Neuronal stem cell (in vitro differentiated cells): ENCODE data around the gene C17orf58.

ENCODE experiments used
- DNase-seq: peaks from one replicate; pipeline ENCODE4 v3.0.0-alpha.2; 2013; ENCODE audit warnings: low spot score
- H2AFZ ChIP-seq: one replicate; pipeline ENCODE4 v1.6.1; 2013; ENCODE audit warnings: mild to moderate bottlenecking, low read length, inconsistent platforms
- H2AK5ac ChIP-seq: 2 replicates; pipeline ENCODE4 v1.6.1; 2013; ENCODE audit warnings: low read depth, mild to moderate bottlenecking, inconsistent platforms, low read length, moderate library complexity, mixed read lengths
- H2BK120ac ChIP-seq: 2 replicates; pipeline ENCODE4 v1.6.1; 2013; ENCODE audit warnings: low read depth, mild to moderate bottlenecking, inconsistent platforms, low read length, moderate library complexity, mixed read lengths
- H2BK12ac ChIP-seq: one replicate; pipeline ENCODE4 v1.6.1; 2013; ENCODE audit warnings: low read length, inconsistent platforms
- H2BK15ac ChIP-seq: 2 replicates; pipeline ENCODE4 v1.6.1; 2013; ENCODE audit warnings: mild to moderate bottlenecking, low read length, inconsistent platforms, mixed read lengths
- H2BK5ac ChIP-seq: one replicate; pipeline ENCODE4 v1.6.1; 2013; ENCODE audit warnings: inconsistent platforms, mild to moderate bottlenecking, low read length, moderate library complexity
- H3K14ac ChIP-seq: one replicate; pipeline ENCODE4 v1.6.1; 2013; ENCODE audit warnings: low read length, inconsistent platforms
- H3K18ac ChIP-seq: 2 replicates; pipeline ENCODE4 v1.6.1; 2013; ENCODE audit warnings: low read length, inconsistent platforms
- H3K23ac ChIP-seq: 2 replicates; pipeline ENCODE4 v1.6.1; 2013; ENCODE audit warnings: low read depth, mild to moderate bottlenecking, mixed read lengths, low read length, inconsistent platforms; ENCODE audit not compliant: poor library complexity
- H3K27ac ChIP-seq: replicated peaks from 3 replicates; pipeline ENCODE4 v1.5.1; 2013; ENCODE audit warnings: low read length, inconsistent platforms
- H3K27me3 ChIP-seq, 3 experiments: 2 replicates each; pipeline ENCODE4 v1.6.1; 2013; ENCODE audit warnings: low read length in 3 of 3, mild to moderate bottlenecking in 2 of 3, inconsistent platforms in 1 of 3, low read depth in 1 of 3, mixed read lengths in 1 of 3, moderate library complexity in 1 of 3; ENCODE audit not compliant: control insufficient read depth in 3 of 3, insufficient read depth in 3 of 3
- H3K36me3 ChIP-seq, 2 donors: replicated peaks in 1 of 2; 2 replicates each; pipeline ENCODE4 v1.6.1; 2013; ENCODE audit warnings: low read length in 2 of 2; ENCODE audit not compliant: control insufficient read depth in 2 of 2, insufficient read depth in 2 of 2
- H3K4ac ChIP-seq: 2 replicates; pipeline ENCODE4 v1.6.1; 2013; ENCODE audit warnings: inconsistent platforms, mild to moderate bottlenecking, low read length, moderate library complexity
- H3K4me1 ChIP-seq, 2 donors: 1 replicate in 1 of 2; 2 replicates in 1 of 2; pipeline ENCODE4 v1.6.1; 2013; ENCODE audit warnings: low read length in 2 of 2, low read depth in 1 of 2; ENCODE audit not compliant: control insufficient read depth in 2 of 2, insufficient read depth in 1 of 2
- H3K4me2 ChIP-seq: one replicate; pipeline ENCODE4 v1.6.1; 2013; ENCODE audit warnings: mild to moderate bottlenecking, low read length, inconsistent platforms; ENCODE audit not compliant: insufficient read depth, poor library complexity, severe bottlenecking
- H3K4me3 ChIP-seq, 2 donors: 2 replicates each; pipeline ENCODE4 v1.5.1; 2013; ENCODE audit warnings: low read length in 2 of 2, mild to moderate bottlenecking in 2 of 2, inconsistent platforms in 1 of 2, moderate library complexity in 1 of 2
- H3K79me1 ChIP-seq: one replicate; pipeline ENCODE4 v1.6.1; 2013; ENCODE audit warnings: low read depth, mild to moderate bottlenecking, inconsistent platforms, low read length, moderate library complexity
- H3K9ac ChIP-seq: one replicate; pipeline ENCODE4 v1.6.1; 2013; ENCODE audit warnings: mild to moderate bottlenecking, low read depth, low read length, inconsistent platforms; ENCODE audit not compliant: poor library complexity
- H3K9me3 ChIP-seq, 2 donors: replicated peaks in 1 of 2; 2 replicates each; pipeline versions ENCODE3 to v1.6.1; 2013; ENCODE audit warnings: low read length in 2 of 2, mild to moderate bottlenecking in 2 of 2, inconsistent platforms in 1 of 2, low read depth in 1 of 2, mixed read lengths in 1 of 2, moderate library complexity in 1 of 2; ENCODE audit not compliant: control insufficient read depth in 2 of 2, insufficient read depth in 1 of 2
- H4K8ac ChIP-seq: one replicate; pipeline ENCODE4 v1.6.1; 2013; ENCODE audit warnings: low read depth, mild to moderate bottlenecking, inconsistent platforms, low read length, moderate library complexity
- H4K91ac ChIP-seq: one replicate; pipeline ENCODE4 v1.6.1; 2013; ENCODE audit warnings: low read length, low read depth, mild to moderate bottlenecking, inconsistent platforms; ENCODE audit not compliant: poor library complexity
- WGBS, 2 donors: extraction: QIAGEN DNeasy Blood & Tissue Kit; methylation state at CpG; one replicate each; pipeline ENCODE4 v1.1.7; 2013; ENCODE audit warnings: missing lambda C conversion rate in 2 of 2, mixed read lengths in 1 of 2; ENCODE audit not compliant: insufficient read length in 2 of 2, insufficient replicate concordance in 1 of 2; ENCODE audit errors: extremely low coverage in 2 of 2; 5-methylcytosine and 5-hydroxymethylcytosine counted together

Gene C17orf58

GRCh38 chr17:68035131-68035522 is 38.9 kb upstream of the C17orf58 start:
- H3K27me3 ChIP-seq, result no peaks in the 10 kb centered on the region
- WGBS, 2 donors, result no CpG with 5 or more reads among the region's 27 CpGs
- H3K14ac ChIP-seq, result no peak overlapping the region
- H3K9ac ChIP-seq, result no peak overlapping the region
- peaks cover 21 to 39% of the 10 kb centered on the region in 2 donors for H3K36me3 ChIP-seq
- H2BK5ac ChIP-seq, result no peak overlapping the region
- H2AK5ac ChIP-seq, result no peak overlapping the region
- no peaks in the 10 kb centered on the region for H3K79me1 ChIP-seq
- H3K27ac ChIP-seq, result no peak overlapping the region
- H3K4me2 ChIP-seq, result no peak overlapping the region
- no peak overlapping the region for H2BK12ac ChIP-seq
- peaks cover 6 to 7% of the 10 kb centered on the region in 2 donors for H3K4me1 ChIP-seq
- no peak overlapping the region for H4K8ac ChIP-seq
- no peak overlapping the region for H3K23ac ChIP-seq
- no peak overlapping the region for H2AFZ ChIP-seq
- no peak overlapping the region for H3K18ac ChIP-seq
- no peaks in the 10 kb centered on the region for H3K9me3 ChIP-seq
- H4K91ac ChIP-seq, result no peak overlapping the region
- no peak overlapping the region for H2BK120ac ChIP-seq
- DNase-seq, result no peak
- H3K4ac ChIP-seq, result no peak overlapping the region
- H3K4me3 ChIP-seq, result peak overlapping the region in 1 of 2 donors; percentile 18
- H2BK15ac ChIP-seq, result no peak overlapping the region

GRCh38 chr17:68034452-68034776 is 38.1 kb upstream of the C17orf58 start:
- no peak overlapping the region for H2AK5ac ChIP-seq
- H2AFZ ChIP-seq, result peak overlapping the region; percentile 7
- no peak overlapping the region for H2BK5ac ChIP-seq
- no peak overlapping the region for H3K9ac ChIP-seq
- no peak overlapping the region for H2BK120ac ChIP-seq
- H3K4me3 ChIP-seq, result peak overlapping the region in 1 of 2 donors; percentile 18
- no peak overlapping the region for H2BK15ac ChIP-seq
- H3K18ac ChIP-seq, result no peak overlapping the region
- H3K4me2 ChIP-seq, result no peak overlapping the region
- H3K79me1 ChIP-seq, result no peaks in the 10 kb centered on the region
- peak overlapping the region; percentile 47 for H3K27ac ChIP-seq
- H3K36me3 ChIP-seq, result peaks cover 17 to 32% of the 10 kb centered on the region in 2 donors
- no peak overlapping the region for H3K23ac ChIP-seq
- no peak overlapping the region for H3K4ac ChIP-seq
- H2BK12ac ChIP-seq, result no peak overlapping the region
- no peak overlapping the region for H4K8ac ChIP-seq
- H3K4me1 ChIP-seq, result peaks cover 6 to 10% of the 10 kb centered on the region in 2 donors
- no CpG with 5 or more reads among the region's 1 CpG for WGBS, 2 donors
- DNase-seq, result no peak
- H4K91ac ChIP-seq, result no peak overlapping the region
- H3K27me3 ChIP-seq, result no peaks in the 10 kb centered on the region
- H3K9me3 ChIP-seq, result no peaks in the 10 kb centered on the region
- no peak overlapping the region for H3K14ac ChIP-seq

GRCh38 chr17:68033636-68034451 is 37.6 kb upstream of the C17orf58 start:
- no peak overlapping the region for H3K14ac ChIP-seq
- no peak overlapping the region for H2BK5ac ChIP-seq
- no peak overlapping the region for H4K91ac ChIP-seq
- no peak overlapping the region for H2BK120ac ChIP-seq
- peak overlapping the region; percentile 90 for H3K27ac ChIP-seq
- no peak overlapping the region for H4K8ac ChIP-seq
- WGBS, 2 donors, result no CpG with 5 or more reads among the region's 7 CpGs
- H3K4me2 ChIP-seq, result no peak overlapping the region
- H3K4me1 ChIP-seq, result peaks cover 6 to 10% of the 10 kb centered on the region in 2 donors
- H3K27me3 ChIP-seq, result no peaks in the 10 kb centered on the region
- H2BK12ac ChIP-seq, result no peak overlapping the region
- no peak overlapping the region for H3K4ac ChIP-seq
- peak overlapping the region in 1 of 2 donors; percentile 18 for H3K4me3 ChIP-seq
- no peak overlapping the region for H2BK15ac ChIP-seq
- no peaks in the 10 kb centered on the region for H3K9me3 ChIP-seq
- H2AFZ ChIP-seq, result peak overlapping the region; percentile 27
- DNase-seq, result peak; percentile 88
- no peaks in the 10 kb centered on the region for H3K79me1 ChIP-seq
- H3K23ac ChIP-seq, result no peak overlapping the region
- H3K36me3 ChIP-seq, result peaks cover 14 to 26% of the 10 kb centered on the region in 2 donors
- H3K9ac ChIP-seq, result no peak overlapping the region
- H2AK5ac ChIP-seq, result no peak overlapping the region
- H3K18ac ChIP-seq, result no peak overlapping the region

GRCh38 chr17:68029512-68030215 is 33.4 kb upstream of the C17orf58 start:
- Histone ChIP-seq H3K4me3 (no peak overlapping the region), H3K27me3 (no peaks in the 10 kb centered on the region), H2BK15ac (peak overlapping the region; percentile 19), H2AFZ (peak overlapping the region; percentile 42), H2BK12ac (no peak overlapping the region), H4K8ac (no peak overlapping the region), H2BK5ac (no peak overlapping the region), H3K4me1 (peaks cover 0 to 6% of the 10 kb centered on the region in 2 donors), H3K18ac (no peak overlapping the region), H2BK120ac (no peak overlapping the region), H3K14ac (no peak overlapping the region), H3K9me3 (no peaks in the 10 kb centered on the region), H4K91ac (no peak overlapping the region), H3K27ac (no peak overlapping the region), H3K36me3 (no peaks in the 10 kb centered on the region), H2AK5ac (no peak overlapping the region), H3K79me1 (no peaks in the 10 kb centered on the region), H3K4ac (no peak overlapping the region), H3K23ac (no peak overlapping the region), H3K4me2 (no peak overlapping the region), H3K9ac (no peak overlapping the region)
- no CpG with 5 or more reads among the region's 8 CpGs for WGBS, 2 donors
- DNase-seq, result no peak
